Subcutaneous abdominal adipose tissue (tissue), 5 donors: Measurements from ENCODE around the gene YTHDC2.

ENCODE experiments used
- H3K27ac ChIP-seq: one replicate; pipeline ENCODE4 v1.7.0; 2013; ENCODE audit warnings: low read depth, mild to moderate bottlenecking, inconsistent platforms, low read length, moderate library complexity
- H3K27me3 ChIP-seq, 5 donors: one replicate each; pipeline ENCODE4 v1.7.0; 2013; ENCODE audit warnings: low read length in 5 of 5, inconsistent platforms in 1 of 5; ENCODE audit not compliant: control insufficient read depth in 5 of 5, insufficient read depth in 4 of 5
- H3K36me3 ChIP-seq, 5 donors: one replicate each; pipeline ENCODE4 v1.7.0; 2013; ENCODE audit warnings: low read length in 5 of 5; ENCODE audit not compliant: control insufficient read depth in 5 of 5, insufficient read depth in 5 of 5
- H3K4me1 ChIP-seq, 5 donors: one replicate each; pipeline ENCODE4 v1.7.0; 2013; ENCODE audit warnings: low read length in 5 of 5, mild to moderate bottlenecking in 3 of 5, moderate library complexity in 1 of 5; ENCODE audit not compliant: control insufficient read depth in 5 of 5, insufficient read depth in 5 of 5
- H3K4me3 ChIP-seq, 5 donors: one replicate each; pipeline ENCODE4 v1.7.0; 2013; ENCODE audit warnings: low read length in 5 of 5, low read depth in 1 of 5
- H3K9ac ChIP-seq, 5 donors: one replicate each; pipeline ENCODE4 v1.7.0; 2013; ENCODE audit warnings: low read length in 5 of 5, mild to moderate bottlenecking in 4 of 5, moderate library complexity in 3 of 5
- H3K9me3 ChIP-seq, 5 donors: one replicate each; pipeline ENCODE4 v1.7.0; 2013; ENCODE audit warnings: low read length in 5 of 5; ENCODE audit not compliant: control insufficient read depth in 5 of 5
- donor health status: healthy.
- donor health status: healthy.
- donor health status: healthy.
- donor health status: healthy.
- donor health status: healthy.

YTHDC2 gene

DNA sequence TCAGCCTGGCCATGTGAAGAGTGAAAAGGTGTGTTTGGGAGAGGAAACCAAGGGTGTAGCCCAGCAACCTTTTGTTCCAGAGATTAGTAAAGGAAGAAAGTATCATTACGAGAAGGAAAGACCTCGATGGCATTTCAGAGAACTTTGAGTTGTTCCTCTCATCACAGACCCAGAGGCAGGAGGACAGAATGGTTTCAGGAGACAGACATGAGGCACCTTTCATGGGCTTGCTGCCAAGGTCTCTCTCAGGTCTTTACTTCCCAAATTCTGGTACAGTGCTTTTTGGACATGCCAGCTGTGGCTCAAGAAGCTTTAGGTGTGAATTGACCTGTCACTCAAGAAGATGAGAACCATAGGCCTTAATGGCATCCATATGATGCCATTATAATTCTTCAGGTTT is 22.5 kb upstream of the YTHDC2 start:
- Histone ChIP-seq H3K4me1 (peaks cover 0 to 26% (median 21%) of the 10 kb centered on the region in 5 donors), H3K9ac (no peak overlapping the region), H3K4me3 (no peak overlapping the region), H3K27me3 (peaks cover 0 to 37% (median 28%) of the 10 kb centered on the region in 5 donors), H3K36me3 (no peaks in the 10 kb centered on the region), H3K27ac (no peak overlapping the region), H3K9me3 (peaks cover 8 to 21% (median 13%) of the 10 kb centered on the region in 5 donors)

GRCh38 chr5:113493446-113493845 is 20.0 kb upstream of the YTHDC2 start:
- H3K4me1 ChIP-seq, result peaks cover 0 to 12% (median 9%) of the 10 kb centered on the region in 5 donors
- peaks cover 8 to 21% (median 13%) of the 10 kb centered on the region in 5 donors for H3K9me3 ChIP-seq
- no peak overlapping the region for H3K9ac ChIP-seq
- no peak overlapping the region for H3K4me3 ChIP-seq
- peaks cover 0 to 17% (median 14%) of the 10 kb centered on the region in 5 donors for H3K27me3 ChIP-seq
- no peaks in the 10 kb centered on the region for H3K36me3 ChIP-seq
- no peak overlapping the region for H3K27ac ChIP-seq

DNA sequence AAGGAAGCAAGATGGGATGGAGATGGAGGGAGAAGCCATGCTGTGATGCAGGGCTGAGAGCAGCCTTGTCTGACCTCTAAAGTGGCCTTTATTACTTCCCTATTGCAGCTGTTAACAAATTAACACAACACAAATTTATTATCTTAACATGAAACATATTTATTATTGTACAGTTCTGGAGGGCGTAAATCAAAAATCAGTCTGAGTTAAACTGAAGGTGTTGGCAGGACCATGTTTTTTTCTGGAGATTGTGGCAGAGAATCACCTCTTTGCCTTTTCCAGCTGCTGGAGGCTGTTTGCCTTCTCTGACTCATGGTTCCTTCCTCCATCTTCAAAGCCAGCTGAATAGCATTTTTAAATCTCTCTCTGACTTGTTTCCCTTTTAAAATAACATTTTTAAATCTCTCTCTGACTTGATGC is 18.1 kb upstream of the YTHDC2 start:
- Histone ChIP-seq H3K9me3 (peaks cover 4 to 12% (median 6%) of the 10 kb centered on the region in 5 donors), H3K27ac (no peak overlapping the region), H3K27me3 (peaks cover 0 to 2% (median 0%) of the 10 kb centered on the region in 5 donors), H3K4me3 (no peak overlapping the region), H3K4me1 (no peaks in the 10 kb centered on the region), H3K9ac (no peak overlapping the region), H3K36me3 (no peaks in the 10 kb centered on the region)

DNA sequence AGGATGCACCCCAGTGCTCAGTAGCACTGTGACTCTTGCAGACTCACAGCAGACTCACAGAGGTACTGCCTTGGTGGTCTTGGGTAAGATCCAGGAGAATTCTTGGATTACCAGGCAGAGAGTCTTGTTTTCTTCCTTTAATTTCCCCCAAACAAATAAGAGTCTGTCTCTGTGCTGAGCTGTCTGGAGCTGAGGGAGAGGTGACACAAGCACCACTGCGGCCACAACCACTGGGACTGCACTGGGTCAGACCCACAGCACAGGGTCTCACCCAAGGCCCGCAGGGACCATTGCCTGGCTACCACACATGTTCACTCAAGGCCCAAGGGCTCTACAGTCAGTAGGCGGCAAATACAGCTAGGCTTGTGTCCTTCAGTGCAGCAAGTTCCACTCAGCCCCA is 11.4 kb upstream of the YTHDC2 start:
- peaks cover 0 to 4% (median 0%) of the 10 kb centered on the region in 5 donors for H3K27me3 ChIP-seq
- no peaks in the 10 kb centered on the region for H3K36me3 ChIP-seq
- no peak overlapping the region for H3K9ac ChIP-seq
- H3K4me3 ChIP-seq, result no peak overlapping the region
- H3K27ac ChIP-seq, result no peak overlapping the region
- no peaks in the 10 kb centered on the region for H3K9me3 ChIP-seq
- no peaks in the 10 kb centered on the region for H3K4me1 ChIP-seq

DNA sequence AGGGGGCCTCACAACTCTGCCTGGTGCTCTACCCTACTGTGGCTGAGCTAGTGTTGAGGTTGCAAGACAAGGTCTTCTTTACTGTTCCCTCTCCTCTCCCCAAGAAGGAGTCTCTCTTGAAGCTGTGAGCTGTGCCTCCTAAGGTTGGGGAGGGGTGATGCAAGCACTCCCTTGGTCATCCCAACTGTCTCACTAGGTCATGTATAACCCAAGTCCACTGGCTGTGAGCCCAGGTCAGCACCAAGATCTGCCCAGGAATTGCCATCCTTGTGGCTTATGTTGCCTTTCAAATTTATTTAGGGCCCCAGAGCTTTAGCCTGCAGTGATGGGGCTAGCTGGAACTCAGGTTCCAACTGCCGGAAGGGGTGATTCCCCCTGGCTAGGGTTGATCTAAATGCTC is 10.3 kb upstream of the YTHDC2 start:
- H3K4me3 ChIP-seq, result no peak overlapping the region
- H3K4me1 ChIP-seq, result no peaks in the 10 kb centered on the region
- H3K9me3 ChIP-seq, result no peaks in the 10 kb centered on the region
- H3K27me3 ChIP-seq, result peaks cover 0 to 5% (median 3%) of the 10 kb centered on the region in 5 donors
- H3K27ac ChIP-seq, result no peak overlapping the region
- H3K36me3 ChIP-seq, result no peaks in the 10 kb centered on the region
- H3K9ac ChIP-seq, result no peak overlapping the region

DNA sequence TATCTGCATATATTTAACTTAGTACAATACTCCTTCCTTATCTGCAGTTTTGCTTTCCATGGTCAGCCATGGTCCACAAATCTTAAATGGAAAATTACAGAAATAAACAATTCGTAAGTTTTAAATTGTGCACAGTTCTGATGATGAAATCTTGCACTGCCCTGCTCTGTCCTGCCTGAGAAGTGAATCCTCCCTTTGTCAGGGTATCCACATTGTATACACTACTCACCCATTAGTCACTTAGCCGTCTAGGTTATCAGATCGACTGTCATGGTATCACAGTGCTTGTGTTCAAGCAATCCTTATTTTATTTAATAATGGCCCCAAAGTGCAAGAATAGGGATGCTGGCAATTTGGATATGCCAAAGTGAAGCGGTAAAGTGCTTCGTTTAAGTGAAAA is 8.3 kb upstream of the YTHDC2 start:
- Histone ChIP-seq H3K27me3 (peaks cover 0 to 8% (median 3%) of the 10 kb centered on the region in 5 donors), H3K9ac (no peak overlapping the region), H3K4me3 (no peak overlapping the region), H3K9me3 (no peaks in the 10 kb centered on the region), H3K4me1 (no peaks in the 10 kb centered on the region), H3K36me3 (no peaks in the 10 kb centered on the region), H3K27ac (no peak overlapping the region)

DNA sequence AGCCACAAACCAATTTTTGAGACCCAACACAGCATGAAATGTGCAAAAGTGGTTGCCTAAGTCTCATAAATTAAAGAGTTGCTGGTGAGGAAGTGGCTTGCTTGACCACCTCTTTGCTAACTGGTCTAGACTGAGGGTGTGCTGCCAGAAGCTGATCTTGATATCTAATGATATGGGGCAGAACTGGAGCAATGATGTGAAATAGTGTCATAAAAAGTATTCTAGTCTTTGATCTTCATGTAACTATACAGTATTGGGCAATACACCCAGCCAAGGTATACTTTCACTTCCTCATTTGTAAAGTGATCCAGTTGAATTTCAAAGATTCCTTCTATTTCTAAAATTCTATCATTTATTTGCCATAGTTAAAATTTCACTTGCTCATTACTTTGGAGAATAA is 5.9 kb upstream of the YTHDC2 start:
- H3K27ac ChIP-seq, result no peak overlapping the region
- no peaks in the 10 kb centered on the region for H3K9me3 ChIP-seq
- no peaks in the 10 kb centered on the region for H3K4me1 ChIP-seq
- H3K27me3 ChIP-seq, result peaks cover 0 to 8% (median 3%) of the 10 kb centered on the region in 5 donors
- no peak overlapping the region for H3K4me3 ChIP-seq
- no peaks in the 10 kb centered on the region for H3K36me3 ChIP-seq
- H3K9ac ChIP-seq, result no peak overlapping the region

DNA sequence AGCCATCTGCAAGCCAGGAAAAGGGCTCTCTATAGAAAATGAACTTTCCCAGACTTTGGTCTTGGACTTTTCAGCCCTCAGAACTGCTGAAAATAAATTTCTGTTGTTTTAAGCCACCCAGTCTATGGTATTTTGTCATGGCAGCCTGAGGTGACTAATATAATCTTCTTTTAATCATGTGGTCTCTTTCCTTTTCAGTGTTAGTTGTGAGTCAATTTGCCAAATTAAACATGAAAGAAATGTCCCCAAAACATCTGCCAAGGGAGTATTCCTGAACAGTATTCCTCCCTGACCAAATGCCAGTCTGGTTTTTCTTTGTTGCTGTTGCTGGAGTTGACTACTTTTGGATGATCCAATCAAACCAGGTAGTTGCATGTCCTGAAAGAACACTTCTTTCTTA is 4.7 kb upstream of the YTHDC2 start:
- Histone ChIP-seq H3K27ac (no peak overlapping the region), H3K9ac (no peak overlapping the region), H3K4me1 (peaks cover 2 to 5% (median 3%) of the 10 kb centered on the region in 5 donors), H3K27me3 (peaks cover 0 to 5% (median 3%) of the 10 kb centered on the region in 5 donors), H3K36me3 (no peaks in the 10 kb centered on the region), H3K9me3 (no peaks in the 10 kb centered on the region), H3K4me3 (no peak overlapping the region)

DNA sequence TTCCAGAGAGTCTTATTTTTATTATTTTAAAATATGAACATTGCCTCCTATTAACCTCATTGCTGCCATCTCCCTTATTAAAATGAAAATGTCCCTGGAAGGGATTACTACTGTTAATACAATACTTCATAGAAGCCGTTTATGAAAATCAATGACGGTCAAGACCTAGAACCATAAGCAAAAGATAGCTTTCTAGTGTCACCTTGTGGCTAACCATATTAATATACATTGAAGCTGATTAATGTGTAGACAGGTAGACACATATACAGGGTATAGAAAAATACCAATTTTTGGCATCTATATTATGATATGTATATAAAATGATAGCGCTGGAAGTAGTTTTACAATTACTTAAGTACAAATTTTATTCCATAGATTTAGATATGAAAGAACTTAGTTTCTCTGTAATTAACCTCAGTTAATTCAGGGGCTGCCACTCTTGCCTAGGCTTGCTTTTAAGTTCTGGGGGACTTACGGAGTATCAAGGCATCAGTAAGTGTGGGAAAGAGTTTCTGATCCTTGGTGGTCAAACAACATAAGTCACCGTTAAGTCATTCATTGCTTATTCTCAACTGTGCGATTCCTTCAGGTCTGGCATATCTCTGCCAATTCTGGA is 2.5 kb upstream of the YTHDC2 start:
- H3K27ac ChIP-seq, result no peak overlapping the region
- H3K27me3 ChIP-seq, result peaks cover 0 to 5% (median 3%) of the 10 kb centered on the region in 5 donors

GRCh38 chr5:113512341-113512740 is 1.2 kb upstream of the YTHDC2 start:
- peaks cover 2 to 16% (median 12%) of the 10 kb centered on the region in 5 donors for H3K4me1 ChIP-seq
- H3K27me3 ChIP-seq, result peaks cover 0 to 4% (median 2%) of the 10 kb centered on the region in 5 donors
- H3K4me3 ChIP-seq, result no peak overlapping the region
- H3K36me3 ChIP-seq, result peaks cover 0 to 8% (median 0%) of the 10 kb centered on the region in 5 donors
- H3K9me3 ChIP-seq, result no peaks in the 10 kb centered on the region
- H3K27ac ChIP-seq, result no peak overlapping the region
- no peak overlapping the region for H3K9ac ChIP-seq

More for the DNA sequence above, 2.5 kb upstream of the YTHDC2 start:
- no peak overlapping the region for H3K4me3 ChIP-seq
- no peaks in the 10 kb centered on the region for H3K9me3 ChIP-seq
- no peak overlapping the region for H3K9ac ChIP-seq
- peaks cover 2 to 16% (median 12%) of the 10 kb centered on the region in 5 donors for H3K4me1 ChIP-seq
- peaks cover 0 to 5% (median 0%) of the 10 kb centered on the region in 5 donors for H3K36me3 ChIP-seq
